GM12801 (cell line): ENCODE results near the gene CENPH.

Source experiments
- TF ChIP-seq, protein P1 (sequence below): IDR thresholded peaks from one replicate; pipeline ENCODE4 v1.5.1; 2011; ENCODE audit warnings: control low read depth; ENCODE audit not compliant: insufficient read length; ENCODE audit errors: extremely low read depth

Gene CENPH

DNA sequence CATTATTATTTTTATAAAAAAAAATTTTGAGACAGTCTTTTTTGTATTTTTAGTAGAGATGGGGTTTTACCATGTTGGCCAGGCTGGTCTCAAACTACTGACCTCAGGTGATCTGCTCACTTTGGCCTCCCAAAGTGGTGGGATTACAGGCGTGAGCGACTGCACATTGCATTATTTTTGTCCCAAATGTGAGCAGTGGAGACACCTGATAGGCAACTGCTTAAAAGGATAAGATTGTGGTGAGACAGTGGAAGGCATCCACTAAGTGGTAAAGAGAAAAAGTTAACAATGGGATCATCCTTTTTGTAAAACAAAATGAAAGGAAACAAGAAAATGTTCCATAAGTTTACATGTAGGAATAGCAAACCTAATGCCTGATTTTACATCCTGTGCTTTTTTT lies 2.0 kb upstream of the CENPH start:
- TF ChIP-seq, protein P1, sequence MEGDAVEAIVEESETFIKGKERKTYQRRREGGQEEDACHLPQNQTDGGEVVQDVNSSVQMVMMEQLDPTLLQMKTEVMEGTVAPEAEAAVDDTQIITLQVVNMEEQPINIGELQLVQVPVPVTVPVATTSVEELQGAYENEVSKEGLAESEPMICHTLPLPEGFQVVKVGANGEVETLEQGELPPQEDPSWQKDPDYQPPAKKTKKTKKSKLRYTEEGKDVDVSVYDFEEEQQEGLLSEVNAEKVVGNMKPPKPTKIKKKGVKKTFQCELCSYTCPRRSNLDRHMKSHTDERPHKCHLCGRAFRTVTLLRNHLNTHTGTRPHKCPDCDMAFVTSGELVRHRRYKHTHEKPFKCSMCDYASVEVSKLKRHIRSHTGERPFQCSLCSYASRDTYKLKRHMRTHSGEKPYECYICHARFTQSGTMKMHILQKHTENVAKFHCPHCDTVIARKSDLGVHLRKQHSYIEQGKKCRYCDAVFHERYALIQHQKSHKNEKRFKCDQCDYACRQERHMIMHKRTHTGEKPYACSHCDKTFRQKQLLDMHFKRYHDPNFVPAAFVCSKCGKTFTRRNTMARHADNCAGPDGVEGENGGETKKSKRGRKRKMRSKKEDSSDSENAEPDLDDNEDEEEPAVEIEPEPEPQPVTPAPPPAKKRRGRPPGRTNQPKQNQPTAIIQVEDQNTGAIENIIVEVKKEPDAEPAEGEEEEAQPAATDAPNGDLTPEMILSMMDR = no peak

- TF ChIP-seq, protein P1 = no peak
Measured at GRCh38 chr5:69188811-69189161, 597 bp upstream of the CENPH start.

DNA sequence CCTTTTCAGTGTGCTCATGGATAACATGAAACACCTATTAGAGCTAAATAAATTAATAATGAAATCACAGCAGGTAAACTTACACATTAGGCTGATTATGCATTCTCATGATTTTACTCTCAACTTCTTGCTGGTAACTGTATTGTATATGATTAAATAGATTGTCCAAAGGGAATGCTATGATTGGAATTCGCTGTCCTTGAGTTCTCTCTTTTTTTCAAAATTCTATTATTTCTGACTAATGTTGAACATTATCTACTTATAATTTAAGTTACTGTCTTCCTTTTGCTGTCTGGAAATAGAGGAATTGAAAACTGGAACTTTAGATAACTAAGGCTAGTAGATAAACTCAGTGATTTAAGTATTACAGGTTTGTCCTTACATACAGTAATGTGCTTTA lies 13.1 kb downstream of the CENPH start:
- TF ChIP-seq, protein P1 = no peak

DNA sequence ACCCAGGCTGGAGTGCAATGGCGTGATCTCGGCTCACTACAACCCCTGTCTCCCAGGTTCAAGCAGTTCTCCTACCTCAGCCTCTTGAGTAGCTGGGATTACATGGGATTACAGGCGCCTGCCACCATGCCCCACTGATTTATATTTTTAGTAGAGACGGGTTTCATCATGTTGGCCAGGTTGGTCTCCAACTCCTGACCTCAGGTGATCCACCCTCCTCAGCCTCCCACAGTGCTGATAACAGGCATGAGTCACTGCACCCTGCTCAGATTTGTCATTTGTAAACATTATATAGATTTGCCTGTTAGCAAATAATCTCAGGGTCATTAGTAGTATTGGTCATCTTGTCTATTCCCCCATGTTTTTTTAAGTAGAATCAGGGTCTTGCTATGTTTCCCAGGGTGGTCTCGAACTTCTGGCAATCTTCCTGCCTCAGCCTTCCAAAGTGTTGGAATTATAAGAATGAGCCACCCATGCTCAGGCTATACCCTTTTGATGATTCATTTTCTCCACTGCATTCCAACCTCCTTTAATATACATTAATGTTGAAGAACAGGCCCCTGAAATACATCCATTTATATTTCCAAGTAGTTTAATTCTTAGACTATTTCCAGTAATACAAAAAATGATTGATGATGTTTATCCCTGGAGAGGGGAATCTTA lies 17.3 kb downstream of the CENPH start:
- TF ChIP-seq, protein P1 = no peak

GRCh38 chr5:69209602-69210001 lies 20.2 kb downstream of the CENPH start:
- TF ChIP-seq, protein P1 = no peak

DNA sequence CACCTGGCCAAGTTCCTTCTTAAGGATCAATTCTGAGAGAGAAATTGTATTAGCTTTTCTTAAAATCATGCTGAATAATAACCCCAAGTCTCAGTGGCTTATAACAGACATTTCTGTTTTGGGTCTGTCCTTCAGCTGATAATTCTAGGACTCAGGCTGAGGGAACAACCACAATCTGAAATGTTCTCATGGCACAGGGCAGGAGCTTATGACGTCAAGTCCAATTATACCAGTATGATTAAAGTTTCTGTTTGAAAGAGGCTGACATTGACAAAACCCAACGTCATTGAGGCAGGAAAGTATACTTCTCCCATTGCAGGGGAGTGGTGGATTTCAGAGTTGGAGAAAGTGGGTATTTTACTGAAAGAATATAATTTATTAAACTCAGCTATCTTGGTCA lies 21.8 kb downstream of the CENPH start:
- TF ChIP-seq, protein P1 = no peak

GRCh38 chr5:69212022-69212421 lies 22.6 kb downstream of the CENPH start:
- TF ChIP-seq, protein P1 = no peak
